Stimulated activated CD8-positive, alpha-beta memory T cell treated with anti-CD3 and anti-CD28 coated beads, Interleukin-7, amount 100 ng/mL, for 4 hours (primary cell): ENCODE measurements around the gene VPS37B.
"Not testable (repeated sequence)": the region's sequence is repeated elsewhere in the genome, so short reads cannot be mapped to it uniquely, and the experiment has no call there.

Experiments
- DNase-seq, 2 donors: peaks; one replicate each; pipeline ENCODE4 v3.0.0-alpha.2; 2020; ENCODE audit warnings: low read depth in 2 of 2

Gene VPS37B

DNA sequence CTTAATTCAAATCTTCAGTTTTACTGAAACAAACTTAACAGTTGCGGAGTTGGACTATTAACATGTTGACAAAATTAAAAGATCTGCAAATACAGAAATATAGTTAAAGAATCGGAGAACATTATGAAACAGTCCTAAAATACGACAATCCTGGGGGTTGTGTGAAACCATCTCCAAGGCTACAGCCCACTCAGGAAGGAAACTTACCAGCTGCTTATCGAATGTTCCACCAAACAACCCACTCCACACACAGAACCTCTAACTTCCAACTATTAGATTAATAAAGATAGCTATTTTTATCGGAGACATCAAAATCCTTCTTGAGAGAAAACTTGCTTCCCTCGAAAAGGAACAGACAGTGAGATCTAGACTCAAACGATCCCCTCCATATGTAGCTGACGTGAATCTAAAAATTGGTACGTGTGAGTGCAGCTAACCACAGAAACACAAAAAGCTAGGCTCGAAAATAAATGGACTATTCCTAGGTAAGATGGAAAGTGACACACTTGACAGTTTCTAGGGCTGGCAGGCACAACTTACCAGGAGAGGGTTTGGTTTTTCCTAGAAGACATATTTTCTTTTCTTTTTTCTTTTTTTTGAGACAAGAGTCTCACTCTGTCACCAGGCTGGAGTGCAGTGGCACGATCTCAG, 12.9 kb downstream of the VPS37B start:
- no peak for DNase-seq

DNA sequence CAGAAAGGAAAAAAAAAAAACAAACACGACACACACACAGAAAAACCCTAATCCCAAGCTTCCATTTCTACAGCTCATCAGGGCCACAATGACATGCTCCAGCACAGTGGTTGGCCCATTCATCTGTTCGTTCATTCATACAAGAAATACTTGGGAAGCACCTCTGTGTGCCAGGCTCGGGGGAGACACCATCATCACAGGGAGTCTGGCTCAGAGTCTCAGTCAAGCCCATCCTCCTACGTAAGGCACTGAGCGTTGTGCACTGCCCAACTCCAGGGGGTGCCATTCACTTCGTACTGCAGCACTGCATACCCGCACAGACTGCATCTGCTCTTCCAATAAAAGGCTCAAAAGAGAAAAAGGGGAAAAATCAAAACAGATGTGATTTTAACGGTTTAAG, 15.3 kb downstream of the VPS37B start:
- no peak for DNase-seq

DNA sequence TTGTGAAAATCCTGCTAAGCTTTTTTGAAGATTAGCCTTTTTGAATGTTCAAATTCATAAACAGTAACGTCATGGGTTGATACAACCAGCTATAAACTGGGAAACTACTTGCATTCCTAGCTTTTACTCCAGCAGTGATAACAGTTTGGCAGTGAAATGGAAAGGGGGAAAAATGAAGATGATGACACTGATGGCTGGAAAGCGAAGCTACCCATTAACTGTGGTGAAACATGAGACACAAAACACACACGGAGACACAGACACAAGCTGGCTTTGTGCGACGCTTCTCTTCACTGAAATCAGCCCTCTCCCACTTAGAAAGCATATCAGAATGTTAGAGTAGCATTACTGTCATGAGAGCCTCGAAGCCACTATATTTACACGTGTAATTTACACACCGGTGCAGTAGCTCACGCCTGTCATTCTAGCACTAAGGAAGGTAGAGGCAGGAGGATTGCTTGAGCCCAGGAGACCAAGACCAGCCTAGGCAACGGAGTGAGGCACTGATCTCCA, 15.7 kb downstream of the VPS37B start:
- no peak for DNase-seq

DNA sequence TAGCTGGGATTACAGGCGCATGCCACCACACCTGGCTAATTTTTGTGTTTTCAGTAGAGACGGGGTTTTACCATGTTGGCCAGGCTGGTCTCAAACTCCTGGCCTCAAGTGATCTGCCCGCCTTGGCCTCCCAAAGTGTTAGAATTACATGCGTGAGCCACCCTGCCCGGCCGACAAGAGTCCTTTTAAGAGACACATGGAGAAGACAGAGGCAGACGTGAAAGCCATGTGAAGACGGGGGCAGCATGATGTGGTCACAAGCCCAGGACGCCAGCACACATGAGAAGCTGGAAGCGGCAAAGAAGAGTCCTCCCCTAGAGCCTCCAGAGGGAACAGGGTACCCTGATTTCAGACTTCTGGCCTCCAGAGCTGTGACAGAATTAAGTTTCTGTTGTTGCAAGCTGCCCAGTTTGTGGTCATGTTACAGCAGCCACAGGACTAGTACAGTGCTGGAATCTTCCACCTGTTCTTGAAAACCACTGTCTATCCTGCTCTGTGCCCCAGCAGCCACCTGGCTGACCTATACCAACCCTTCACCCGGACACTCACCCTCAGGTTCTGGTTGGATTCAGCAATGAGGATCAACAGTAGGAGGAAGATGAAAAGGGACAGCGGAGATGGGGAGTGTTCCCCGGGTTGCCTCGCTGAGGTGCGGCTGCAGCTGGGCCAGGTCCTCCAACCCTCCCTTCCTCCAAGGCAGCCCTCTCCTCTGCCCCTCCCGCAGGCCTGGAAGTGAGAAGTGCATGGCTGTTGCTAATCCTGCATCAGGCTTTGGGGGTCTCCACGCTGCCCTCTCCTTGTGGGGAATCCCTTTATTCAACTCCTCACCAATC, 16.9 kb downstream of the VPS37B start:
- no peak for DNase-seq

DNA sequence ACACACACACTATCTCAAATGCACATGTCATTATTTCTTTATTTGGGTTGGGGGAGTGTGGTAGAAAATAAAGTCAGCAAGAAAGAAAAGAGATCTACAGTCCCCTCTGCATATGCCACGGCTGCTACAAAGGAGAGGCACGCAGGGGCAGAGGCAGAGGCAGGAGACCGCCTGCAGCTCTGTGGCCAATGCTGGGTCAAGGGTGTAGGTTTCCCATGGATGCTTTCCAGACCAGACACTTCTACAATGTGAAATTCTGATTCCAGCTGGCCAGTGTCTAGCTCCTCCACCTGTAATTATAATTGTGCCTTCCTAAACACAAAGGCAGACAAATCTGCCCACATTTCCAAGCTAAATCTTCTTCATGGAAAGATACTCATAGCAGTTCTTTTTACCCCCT, 19.2 kb downstream of the VPS37B start:
- no peak for DNase-seq

DNA sequence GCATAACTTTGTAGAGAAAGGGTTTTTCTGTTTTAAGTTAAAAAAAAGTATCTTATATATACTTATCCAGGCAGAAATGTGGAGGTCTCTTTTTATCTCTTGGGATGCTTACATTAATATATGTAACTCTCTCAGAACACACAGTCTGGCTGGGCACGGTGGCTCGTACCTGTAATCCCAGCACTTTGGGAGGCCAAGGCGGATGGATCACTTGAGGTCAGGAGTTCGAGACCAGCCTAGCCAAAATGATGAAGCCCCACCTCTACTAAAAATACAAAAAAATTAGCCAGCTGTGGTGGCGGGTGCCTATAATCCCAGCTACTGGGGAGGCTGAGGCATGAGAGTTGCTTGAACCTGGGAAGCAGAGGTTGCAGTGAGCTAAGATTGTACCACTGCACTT, 19.6 kb downstream of the VPS37B start:
- not testable (repeated sequence) for DNase-seq

DNA sequence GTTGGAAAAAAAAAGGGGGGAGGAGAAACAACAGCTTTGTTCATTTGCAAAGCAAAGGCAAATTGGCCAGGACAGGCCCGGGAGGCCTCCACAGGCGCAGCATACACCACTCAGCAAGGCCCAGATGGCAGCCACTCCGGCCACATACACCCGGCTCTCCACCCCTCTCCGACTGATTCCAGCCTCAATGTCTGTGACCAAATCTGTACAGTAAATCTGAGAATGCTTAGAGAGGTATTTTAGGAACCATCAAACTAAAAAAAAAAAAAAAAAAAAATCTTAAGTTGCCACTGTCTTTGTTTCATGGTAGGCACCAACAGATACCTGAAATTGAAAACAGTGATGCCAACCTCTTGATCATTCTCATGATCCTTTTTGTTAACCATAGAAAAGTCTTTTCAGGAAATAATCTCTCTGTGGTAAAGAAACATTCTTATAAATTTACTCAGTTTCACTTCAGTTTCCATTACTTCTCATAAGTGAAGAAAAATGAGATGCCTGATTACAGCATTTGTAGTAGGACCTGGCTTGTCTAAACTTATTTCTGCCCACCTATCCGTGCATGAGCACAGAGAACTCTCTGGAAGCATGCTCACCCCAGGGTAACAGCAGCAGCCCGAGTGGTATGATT, 20.2 kb downstream of the VPS37B start:
- no peak for DNase-seq

DNA sequence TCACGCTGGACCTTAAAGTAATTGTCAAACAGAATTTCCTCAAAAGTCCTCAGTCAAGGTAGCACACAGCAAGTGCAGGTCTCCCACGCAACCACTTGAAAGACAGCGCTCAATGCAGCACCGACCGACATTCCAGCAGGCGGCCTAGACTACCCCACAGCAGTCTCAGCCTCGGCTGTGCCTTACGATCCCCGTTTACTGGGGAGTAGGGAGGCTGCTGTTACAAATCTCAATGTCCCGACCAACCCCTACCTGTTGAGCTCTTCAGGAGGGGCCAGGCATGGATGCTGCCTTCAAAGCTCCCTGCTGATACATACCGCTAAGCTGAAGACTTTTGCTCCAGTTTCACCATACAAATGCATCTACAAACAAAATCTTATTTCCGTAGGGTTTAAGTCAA, 21.8 kb downstream of the VPS37B start:
- peak in 1 of 2 donors; percentile 43 for DNase-seq

DNA sequence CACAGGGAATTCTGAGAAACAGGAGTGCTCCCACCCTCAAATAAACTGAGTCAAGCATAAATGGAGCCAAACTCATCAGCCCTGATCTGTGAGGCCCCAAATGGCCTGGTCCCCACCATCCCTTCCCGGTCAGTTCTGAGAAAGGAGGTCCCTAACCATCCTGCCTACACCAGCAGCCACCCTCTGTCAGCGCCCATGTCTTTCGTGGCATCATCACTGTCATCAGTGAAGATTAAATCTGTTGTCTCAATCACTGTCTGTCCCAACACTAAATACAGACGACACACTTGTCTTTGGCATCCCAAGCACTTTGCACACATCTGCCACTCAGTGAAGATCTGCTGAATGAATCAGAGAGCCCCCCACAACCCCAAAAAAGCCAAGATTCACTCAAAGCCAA, 22.4 kb downstream of the VPS37B start:
- DNase-seq: no peak

DNA sequence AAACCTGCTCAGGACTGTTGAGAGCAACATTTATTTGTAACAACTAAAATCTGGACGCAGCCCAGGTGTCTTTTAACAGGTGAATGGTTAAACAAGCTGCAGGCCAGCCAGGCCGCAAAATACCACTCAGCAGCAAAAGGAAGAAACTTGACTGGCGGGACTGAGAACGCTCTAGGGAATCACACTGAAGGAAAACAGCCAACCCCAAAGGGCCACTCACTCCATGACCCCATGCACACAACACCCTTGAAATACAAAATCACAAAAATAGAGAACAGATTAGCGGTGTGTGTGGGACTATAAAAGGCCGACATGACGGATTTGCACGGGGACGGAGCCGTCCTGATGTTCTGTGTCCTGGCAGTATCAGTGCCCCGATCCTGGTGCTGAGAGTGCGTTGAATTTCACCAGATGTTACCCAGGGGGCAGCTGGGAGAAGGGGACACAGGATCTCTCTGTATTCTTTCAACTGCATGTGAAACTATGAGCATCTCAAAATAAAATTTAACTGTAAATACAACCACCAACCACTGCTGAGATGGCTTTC, 23.0 kb downstream of the VPS37B start:
- no peak for DNase-seq

DNA sequence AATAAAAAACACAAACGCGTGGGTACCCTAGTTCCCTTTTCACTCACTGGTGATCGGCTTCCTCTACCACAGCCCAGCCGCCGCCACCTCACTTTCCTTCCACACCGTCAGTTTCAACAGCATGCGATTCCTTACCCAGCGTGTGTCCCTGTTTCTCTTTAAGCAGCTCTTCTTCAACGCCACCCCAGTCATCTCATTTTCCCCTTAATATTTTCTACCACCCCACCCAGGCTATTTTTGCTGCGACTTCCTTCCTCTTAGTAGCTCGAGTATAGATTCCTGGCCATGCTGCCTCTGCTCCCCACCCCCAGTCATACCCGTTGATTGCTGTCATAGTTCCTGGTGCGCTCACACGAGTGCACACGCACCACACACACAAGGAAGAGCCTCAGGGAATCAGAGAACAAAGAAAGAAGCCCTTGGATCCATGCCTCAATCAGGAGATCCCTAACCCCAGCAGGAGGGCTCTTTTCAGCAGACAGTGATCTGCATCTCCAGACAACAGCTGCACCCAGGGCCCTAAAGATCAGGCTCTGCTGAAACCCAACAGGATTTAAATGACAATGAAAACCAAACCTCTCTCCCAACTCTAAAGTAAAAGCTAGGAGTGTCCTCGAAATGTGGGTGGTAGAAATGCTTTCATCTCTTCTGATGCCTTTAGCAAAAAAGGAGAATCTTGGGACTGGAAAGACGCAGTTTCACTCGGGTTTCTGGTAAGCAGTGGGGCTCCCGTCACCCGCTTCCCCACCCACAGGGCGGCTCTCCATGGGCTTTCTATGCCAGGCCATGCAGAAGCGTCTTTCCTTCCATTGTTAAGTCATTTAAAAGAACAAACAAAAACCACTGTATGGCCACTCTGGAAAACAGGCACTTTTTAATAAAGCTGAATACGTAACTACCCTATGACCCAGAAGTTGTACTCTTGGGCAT, 23.8 kb downstream of the VPS37B start:
- peak; percentile 24 to 36 for DNase-seq

DNA sequence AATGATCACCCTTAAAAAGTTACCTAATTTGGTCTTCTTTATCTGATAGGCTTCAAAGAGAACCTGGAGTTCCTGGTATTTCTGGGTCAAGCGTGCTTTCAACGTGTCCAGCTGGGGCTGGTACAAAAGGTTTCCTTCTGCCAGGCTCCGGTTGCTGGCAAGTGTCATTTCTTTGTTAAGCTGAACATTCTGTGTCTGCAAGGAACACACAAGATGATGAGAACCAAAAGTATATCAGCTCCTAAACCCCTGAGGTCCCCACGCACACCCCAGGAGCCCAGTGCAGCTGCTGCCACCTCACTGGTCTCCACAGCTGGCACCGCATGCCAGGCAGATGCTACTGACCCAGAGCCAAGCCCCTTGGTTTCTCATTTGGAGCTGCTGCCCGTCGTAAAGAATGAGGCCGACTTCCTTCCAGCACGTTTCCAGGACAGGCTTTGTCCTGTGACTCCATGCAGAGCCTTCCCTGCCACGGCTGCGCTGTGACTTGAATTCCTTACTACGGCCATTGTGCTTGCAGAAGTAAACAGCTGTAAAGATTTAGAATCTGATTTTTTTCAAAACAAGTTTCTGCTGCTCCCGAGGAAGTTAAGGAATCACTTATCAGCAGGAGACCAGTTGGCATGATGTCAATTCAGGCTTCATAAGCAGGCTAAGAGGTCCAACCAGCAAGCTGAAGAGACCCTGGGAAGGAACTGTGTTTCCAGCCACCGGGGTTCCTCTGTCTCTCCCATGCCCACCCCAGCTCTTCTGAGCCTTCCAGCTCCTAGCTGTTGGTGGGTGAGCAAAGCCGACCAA, 24.9 kb downstream of the VPS37B start:
- no peak for DNase-seq

DNA sequence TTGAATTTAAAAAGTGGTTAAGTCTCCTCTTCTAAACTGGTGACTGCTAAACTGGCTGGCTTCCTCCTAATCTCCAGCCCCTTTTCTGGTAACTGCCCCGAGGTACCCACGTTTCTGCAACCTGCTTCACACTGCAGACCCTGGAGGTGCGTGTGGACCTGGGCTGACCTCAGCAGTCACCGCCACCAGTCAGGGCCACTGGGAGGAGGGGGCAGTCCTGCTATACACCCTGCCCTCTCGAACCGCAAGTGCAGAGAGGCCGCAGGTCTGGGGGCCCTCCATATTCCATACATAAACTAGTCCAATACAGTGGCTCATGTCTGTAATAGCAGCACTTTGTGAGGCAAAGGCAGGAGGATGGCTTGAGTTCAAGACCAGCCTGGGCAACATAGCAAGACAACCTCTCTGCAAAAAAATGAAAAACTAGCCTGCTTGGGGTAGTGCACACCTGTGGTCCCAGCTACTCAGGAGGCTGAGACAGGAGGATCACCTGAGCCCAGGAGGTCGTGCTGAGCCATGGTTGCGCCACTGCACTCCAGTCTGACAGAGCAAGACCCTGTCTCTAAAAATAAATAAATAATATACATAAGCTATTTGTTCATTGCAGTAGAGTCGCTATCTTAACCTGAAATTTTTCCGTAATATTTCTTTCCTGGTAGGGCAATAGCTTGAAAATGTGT, 25.6 kb downstream of the VPS37B start:
- DNase-seq: no peak

DNA sequence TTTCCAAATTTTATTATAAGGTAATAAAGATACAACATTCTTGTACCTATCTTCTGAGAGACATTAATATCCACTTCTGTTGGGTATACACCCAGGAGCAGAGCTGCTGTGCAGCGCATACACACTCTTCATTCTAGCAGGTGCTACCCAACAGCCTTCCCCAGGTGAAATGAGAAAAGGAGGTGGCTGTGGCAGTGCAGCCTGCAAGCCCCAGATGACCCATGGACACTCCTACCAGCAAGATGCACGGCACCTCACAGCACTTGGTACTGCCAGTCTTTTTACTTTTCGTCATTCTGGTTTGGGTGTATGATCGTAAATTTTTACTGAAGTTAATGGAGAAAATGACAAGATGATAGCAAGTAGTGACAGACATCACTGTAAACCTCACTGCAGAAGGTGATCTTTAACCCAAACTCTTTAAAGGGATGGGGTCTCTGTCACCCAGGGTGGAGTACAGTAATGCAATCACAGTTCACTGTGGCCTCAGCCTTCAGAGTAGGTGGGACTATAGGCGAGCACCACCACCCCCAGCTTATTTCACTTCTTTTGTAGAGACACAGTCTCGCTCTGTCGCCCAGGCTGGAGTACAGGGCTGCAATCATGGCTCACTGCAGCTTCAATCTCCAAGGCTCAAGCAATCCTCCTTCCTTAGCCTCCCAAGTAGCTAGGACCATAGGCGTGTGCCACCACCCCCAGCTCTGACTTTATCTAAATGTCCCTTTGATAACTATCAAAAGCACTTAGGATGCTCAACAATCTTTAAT, 26.5 kb downstream of the VPS37B start:
- no peak for DNase-seq

DNA sequence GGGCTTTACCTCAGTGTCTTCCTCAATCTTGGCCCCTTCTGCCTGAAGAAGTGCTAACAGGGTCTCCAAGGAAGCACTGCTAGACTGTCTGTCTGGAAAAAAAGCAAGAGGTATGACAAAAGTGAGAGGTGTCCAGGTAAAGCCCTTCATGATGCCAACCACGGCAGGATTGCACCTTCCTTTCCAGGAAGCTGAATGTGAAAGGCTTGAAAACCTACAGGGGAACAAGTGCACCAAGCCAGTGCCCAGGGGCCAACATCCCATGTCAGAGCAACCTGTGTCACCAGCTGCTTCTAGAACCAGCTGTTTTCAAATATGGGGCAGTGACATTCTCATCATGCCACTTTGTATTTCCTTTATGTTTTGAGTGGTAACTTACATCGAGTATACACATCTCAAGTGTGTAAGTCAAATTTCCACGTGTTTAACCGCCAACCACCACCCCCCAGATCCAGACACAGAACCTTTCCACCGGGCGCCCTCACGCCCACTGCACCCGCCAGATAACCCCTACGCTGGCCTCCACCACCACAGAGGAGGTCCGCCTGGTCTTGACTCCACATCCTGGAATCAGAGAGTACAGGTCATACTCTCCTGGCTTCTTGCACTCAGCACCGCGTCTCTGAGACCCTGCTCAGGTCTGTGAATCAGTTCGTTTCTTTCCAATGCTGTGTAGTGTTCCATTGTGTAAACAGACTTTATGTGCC, 27.3 kb downstream of the VPS37B start:
- DNase-seq: no peak

DNA sequence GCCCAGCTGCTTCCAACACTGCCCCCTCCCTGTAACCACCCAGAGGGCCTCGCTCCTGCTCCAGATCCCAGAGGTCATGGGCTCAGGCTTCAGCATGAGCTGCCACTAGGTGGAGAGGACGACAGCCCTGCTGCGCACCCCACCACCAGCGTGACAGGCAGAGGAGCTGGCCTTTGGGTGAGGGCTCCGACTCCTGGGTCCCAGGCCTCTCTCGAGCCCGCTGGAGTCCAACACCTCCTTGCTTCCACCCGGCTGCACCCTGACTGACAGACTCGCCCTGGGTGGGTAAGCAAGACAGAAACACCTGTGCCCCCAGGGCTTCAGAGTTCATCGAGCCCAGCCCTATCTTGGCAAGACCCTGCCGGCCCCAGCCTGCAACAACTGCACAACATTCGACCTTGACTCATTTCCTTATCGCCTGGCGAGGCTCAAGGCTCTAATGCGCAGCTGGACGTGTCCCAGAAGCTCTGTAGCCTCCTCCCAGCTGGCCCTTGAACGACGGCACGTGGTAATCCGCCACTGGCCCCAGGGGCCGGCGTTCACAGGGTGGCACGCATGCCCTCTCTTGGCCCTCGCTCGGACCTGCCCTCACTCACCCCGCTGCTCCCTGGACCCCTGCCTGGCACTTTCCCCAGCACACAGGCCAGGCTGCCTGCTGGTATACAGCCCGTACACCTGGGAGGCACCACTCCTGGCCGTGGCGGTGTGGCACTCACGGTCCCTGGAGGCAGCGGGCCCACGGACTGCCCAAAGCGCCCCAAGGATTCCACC, 28.0 kb downstream of the VPS37B start:
- no peak for DNase-seq

DNA sequence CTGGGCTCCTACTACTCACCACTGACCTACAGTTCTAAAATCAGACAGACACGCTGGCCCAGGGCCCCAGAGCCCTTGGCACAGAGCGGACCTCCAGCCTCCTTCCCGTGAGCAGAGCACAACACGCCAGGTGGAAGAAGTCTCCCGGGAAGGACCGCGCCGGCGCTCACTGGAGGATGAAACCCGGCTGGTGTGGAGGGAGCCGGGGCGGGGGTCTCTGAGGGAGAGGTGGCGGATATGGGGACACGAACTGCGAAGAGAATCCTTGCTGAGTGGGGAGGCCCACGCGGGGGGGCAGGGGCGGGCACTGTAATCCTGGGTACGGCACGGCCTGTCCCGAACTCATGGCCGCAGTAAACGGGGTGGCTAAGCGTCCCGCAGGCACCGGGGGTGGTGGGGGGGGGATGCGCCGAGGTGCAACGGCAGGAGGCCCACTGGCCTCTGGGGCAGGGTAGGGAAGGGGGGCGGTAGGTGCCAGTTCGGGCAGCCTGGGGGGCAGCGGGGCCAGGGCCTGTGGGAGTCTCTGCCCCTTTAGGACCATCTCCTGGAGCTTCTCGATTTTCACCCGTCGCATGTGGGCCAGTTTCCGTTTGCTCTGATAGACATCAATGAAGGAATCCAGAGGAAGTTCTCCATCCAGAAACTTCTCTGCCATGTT, 28.8 kb downstream of the VPS37B start:
- no peak for DNase-seq
